ENCODE measurements around the gene KRTAP23-1.

GRCh38 chr21:30391492-30392025 lies 43.2 kb upstream of the KRTAP23-1 start:
- no peak for TF ChIP-seq CTCF (IDR thresholded peaks at IDR 0.05; ENCODE audit: low read depth, low read length)
- no peak for TF ChIP-seq EZH2phosphoT487 (IDR thresholded peaks at IDR 0.05; ENCODE audit: low read depth)

Data from OCI-LY3 (cell line).